ENCODE measurements around the gene TSKU.

GRCh38 chr11:76836613-76837291 is 53.6 kb downstream of the TSKU start:
- TF ChIP-seq YY1 (IDR thresholded peaks at IDR 0.05; ENCODE audit: insufficient read depth, insufficient read length) (no peak), SUZ12 (IDR thresholded peaks at IDR 0.05; ENCODE audit: extremely low read depth, insufficient read depth, insufficient read length) (no peak), ZNF274 (IDR thresholded peaks at IDR 0.05; ENCODE audit: low read depth, low read length) (no peak)

All from NT2/D1 (cell line).